T-cell (primary cell): ENCODE measurements around the gene MYOT. TPM values are rescaled to one million over a fixed set of nuclear protein-coding genes. Genes with fewer than 3 reads are reported as not detected.
A peak's percentile ranks its signal among the peaks of the same experiment; 100 is the strongest.

ENCODE experiments used
- ATAC-seq, 4 experiments: fragments of 200-7000 bp in 3 of 4; fragments of 150-1000 bp in 1 of 4; cut with Tn5 transposase; replicated peaks in 1 of 4; 1 replicate in 3 of 4; 2 replicates in 1 of 4; pipeline ENCODE4 v1.10.0; 2021; ENCODE audit warnings: moderate library complexity in 3 of 4, mild to moderate bottlenecking in 2 of 4, moderate number of reproducible peaks in 1 of 4
- CTCF ChIA-PET, 2 donors: fragments of 300-600 bp; sonication (Branson Sonifier 250); formaldehyde crosslinking; loops; one replicate each; lab custom pipeline; 2022; ENCODE audit warnings: antibody characterized with exemption in 2 of 2; lab: Charles Lee
- POLR2A ChIA-PET, 2 donors: fragments of 300-600 bp; sonication (Branson Sonifier 250); formaldehyde crosslinking; loops; one replicate each; lab custom pipeline; 2022; ENCODE audit warnings: antibody characterized with exemption in 2 of 2; lab: Charles Lee
- DNase-seq, 35 experiments: peaks; one replicate each; pipeline versions ENCODE4 v3.0.0 to v3.0.0-alpha.2; 2013 to 2023
- H3K27ac ChIP-seq: one replicate; pipeline ENCODE4 v1.5.1; 2013; ENCODE audit warnings: low read length
- H3K27me3 ChIP-seq, 2 experiments: replicated peaks in 1 of 2; 1 replicate in 1 of 2; 2 replicates in 1 of 2; pipeline versions ENCODE4 v1.6.1 to v1.7.0; 2013; ENCODE audit warnings: low read length in 1 of 2, mixed read lengths in 1 of 2; ENCODE audit not compliant: control insufficient read depth in 2 of 2, insufficient read depth in 2 of 2; ENCODE audit errors: extremely low read depth in 1 of 2
- H3K36me3 ChIP-seq, 2 donors: 1 replicate in 1 of 2; 2 replicates in 1 of 2; pipeline versions ENCODE4 v1.6.1 to v1.7.0; 2013; ENCODE audit warnings: low read length in 1 of 2; ENCODE audit not compliant: control insufficient read depth in 2 of 2, insufficient read depth in 1 of 2; ENCODE audit errors: extremely low read depth in 1 of 2
- H3K4me1 ChIP-seq, 2 experiments: 1 replicate in 1 of 2; 2 replicates in 1 of 2; pipeline versions ENCODE4 v1.6.1 to v1.7.0; 2013; ENCODE audit warnings: low read length in 2 of 2, mixed read lengths in 1 of 2; ENCODE audit not compliant: insufficient read depth in 2 of 2, control insufficient read depth in 1 of 2; ENCODE audit errors: extremely low read depth in 1 of 2
- H3K4me3 ChIP-seq, 2 donors: 1 replicate in 1 of 2; 2 replicates in 1 of 2; pipeline versions ENCODE4 v1.5.1 to v1.7.0; 2013; ENCODE audit warnings: mild to moderate bottlenecking in 2 of 2, low read length in 1 of 2, moderate library complexity in 1 of 2; ENCODE audit not compliant: control insufficient read depth in 1 of 2; ENCODE audit errors: extremely low read depth in 1 of 2
- H3K9me3 ChIP-seq: 2 replicates; pipeline ENCODE4 v1.7.0; 2013
- H3K27ac Mint-ChIP-seq, 2 donors: one replicate each; pipeline ENCODE4 v1.8.0; 2020 to 2021; ENCODE audit warnings: mild to moderate bottlenecking in 2 of 2, mixed read lengths in 2 of 2
- H3K27me3 Mint-ChIP-seq, 2 donors: one replicate each; pipeline ENCODE4 v1.8.0; 2021 to 2022; ENCODE audit warnings: mixed read lengths in 2 of 2
- H3K36me3 Mint-ChIP-seq: one replicate; pipeline ENCODE4 v1.8.0; 2021; ENCODE audit warnings: mixed read lengths
- H3K4me1 Mint-ChIP-seq, 3 donors: one replicate each; pipeline ENCODE4 v1.8.0; 2020 to 2022; ENCODE audit warnings: mixed read lengths in 3 of 3, mild to moderate bottlenecking in 1 of 3
- H3K4me3 Mint-ChIP-seq, 3 donors: one replicate each; pipeline ENCODE4 v1.8.0; 2020 to 2022; ENCODE audit warnings: mild to moderate bottlenecking in 3 of 3, mixed read lengths in 3 of 3, moderate library complexity in 3 of 3
- H3K9me3 Mint-ChIP-seq, 3 donors: one replicate each; pipeline ENCODE4 v1.8.0; 2020 to 2022; ENCODE audit warnings: mixed read lengths in 3 of 3
- WGBS: methylation state at CpG from one replicate; pipeline ENCODE4 v1.1.5; 2013; ENCODE audit warnings: missing lambda C conversion rate; ENCODE audit not compliant: insufficient coverage; 5-methylcytosine and 5-hydroxymethylcytosine counted together
- total RNA-seq, 35 experiments: library from RNA in 6 of 35; stranded (reverse) in 6 of 35; fragments of 120-200 nt in 1 of 35; gene quantifications; one replicate each; pipeline versions ENCODE4 v1.2.1 to v1.2.4 and lab custom pipeline; 2013 to 2026

Gene MYOT
- total RNA-seq (not detected), total RNA-seq (lab: John Stamatoyannopoulos, UW) (0 reads per million in 29 experiments)
- total RNA-seq (2013): 0.15 TPM

GRCh38 chr5:137867664-137868063, at the start of gene MYOT:
TSS of gene MYOT (plus strand) at chr5:137867860. CDS start at chr5:137870652, 2,792 bp downstream.
- H3K4me1 ChIP-seq: no peaks in the 10 kb centered on the region
- ATAC-seq: no peak
- no peak within 1 kb of the TSS for H3K4me3 ChIP-seq
- H3K9me3 ChIP-seq: no peaks in the 10 kb centered on the region
- no peaks in the 10 kb centered on the region for H3K4me1 Mint-ChIP-seq
- ChIA-PET POLR2A (interaction anchor here in 1 of 2 donors (0.6 kb wide), 1 partner anchor 72 kb away, joined by 4 read pairs; no protein-coding TSS in a partner anchor), CTCF (no interaction called here)
- no peaks in the 10 kb centered on the region for H3K36me3 Mint-ChIP-seq
- no peaks in the 10 kb centered on the region for H3K36me3 ChIP-seq
- no CpG with 5 or more reads among the region's 3 CpGs for WGBS
- DNase-seq: no peak
- no peaks in the 10 kb centered on the region for H3K27me3 ChIP-seq
- no peak within 1 kb of the TSS for H3K27ac ChIP-seq
- no peak within 1 kb of the TSS for H3K27ac Mint-ChIP-seq
- H3K9me3 Mint-ChIP-seq: no peaks in the 10 kb centered on the region
- H3K27me3 Mint-ChIP-seq: no peaks in the 10 kb centered on the region
- no peak within 1 kb of the TSS for H3K4me3 Mint-ChIP-seq

GRCh38 chr5:137819766-137820165, 47.9 kb upstream of the MYOT start:
- Mint-ChIP-seq H3K36me3 (peaks cover 5% of the 10 kb centered on the region), H3K9me3 (no peaks in the 10 kb centered on the region), H3K27ac (no peak overlapping the region), H3K27me3 (no peaks in the 10 kb centered on the region), H3K4me3 (no peak overlapping the region), H3K4me1 (no peaks in the 10 kb centered on the region)
- ATAC-seq: no peak
- Histone ChIP-seq H3K36me3 (no peaks in the 10 kb centered on the region), H3K27me3 (no peaks in the 10 kb centered on the region), H3K4me3 (no peak overlapping the region), H3K4me1 (no peaks in the 10 kb centered on the region), H3K27ac (no peak overlapping the region), H3K9me3 (no peaks in the 10 kb centered on the region)
- no peak for DNase-seq
- whole genome bisulfite sequencing: no CpG with 5 or more reads among the region's 1 CpG
- POLR2A ChIA-PET: no interaction called here
- CTCF ChIA-PET: no interaction called here

GRCh38 chr5:137822158-137822764, 45.4 kb upstream of the MYOT start:
- Mint-ChIP-seq H3K4me3 (no peak overlapping the region), H3K27ac (no peak overlapping the region), H3K36me3 (peaks cover 16% of the 10 kb centered on the region), H3K4me1 (no peaks in the 10 kb centered on the region), H3K9me3 (peaks cover 3 to 14% (median 4%) of the 10 kb centered on the region in 3 donors), H3K27me3 (no peaks in the 10 kb centered on the region)
- no CpG with 5 or more reads among the region's 6 CpGs for WGBS
- Histone ChIP-seq H3K36me3 (no peaks in the 10 kb centered on the region), H3K4me3 (no peak overlapping the region), H3K9me3 (no peaks in the 10 kb centered on the region), H3K27ac (no peak overlapping the region), H3K4me1 (no peaks in the 10 kb centered on the region), H3K27me3 (no peaks in the 10 kb centered on the region)
- ChIA-PET CTCF (no interaction called here), POLR2A (interaction anchor here in 1 of 2 donors (0.6 kb wide), 1 partner anchor 196 kb away, joined by 6 read pairs; no protein-coding TSS in a partner anchor)
- ATAC-seq (no peak), DNase-seq (peak in 1 of 35 experiments; percentile 2)

- no peak overlapping the region for H3K27ac Mint-ChIP-seq
- POLR2A ChIA-PET: no interaction called here
- no peaks in the 10 kb centered on the region for H3K27me3 Mint-ChIP-seq
Measured at GRCh38 chr5:137822984-137823383, 44.7 kb upstream of the MYOT start.

GRCh38 chr5:137825165-137825564, 42.5 kb upstream of the MYOT start:
- CTCF ChIA-PET: no interaction called here
- Mint-ChIP-seq H3K4me1 (no peaks in the 10 kb centered on the region), H3K9me3 (peaks cover 3 to 14% (median 4%) of the 10 kb centered on the region in 3 donors), H3K36me3 (peaks cover 19% of the 10 kb centered on the region), H3K27me3 (peaks cover 0 to 3% of the 10 kb centered on the region in 2 donors), H3K4me3 (no peak overlapping the region), H3K27ac (no peak overlapping the region)
- Histone ChIP-seq H3K27ac (no peak overlapping the region), H3K4me1 (no peaks in the 10 kb centered on the region), H3K36me3 (no peaks in the 10 kb centered on the region), H3K27me3 (no peaks in the 10 kb centered on the region), H3K4me3 (no peak overlapping the region), H3K9me3 (no peaks in the 10 kb centered on the region)
- no CpG with 5 or more reads among the region's 1 CpG for WGBS
- no peak for ATAC-seq
- DNase-seq: no peak
- POLR2A ChIA-PET: no interaction called here

More at GRCh38 chr5:137822984-137823383, 44.7 kb upstream of the MYOT start:
- ATAC-seq (no peak), DNase-seq (no peak)
- Histone ChIP-seq H3K27me3 (no peaks in the 10 kb centered on the region), H3K4me3 (no peak overlapping the region), H3K27ac (no peak overlapping the region), H3K9me3 (no peaks in the 10 kb centered on the region), H3K36me3 (no peaks in the 10 kb centered on the region), H3K4me1 (no peaks in the 10 kb centered on the region)
- Mint-ChIP-seq H3K9me3 (peaks cover 3 to 14% (median 4%) of the 10 kb centered on the region in 3 donors), H3K36me3 (peaks cover 16% of the 10 kb centered on the region), H3K4me1 (no peaks in the 10 kb centered on the region), H3K4me3 (no peak overlapping the region)
- WGBS: 100% methylated on average over 1 of the region's 1 CpG
- CTCF ChIA-PET: interaction anchor here in 1 of 2 donors (0.6 kb wide), 1 partner anchor 42 kb away, joined by 3 read pairs; no protein-coding TSS in a partner anchor

- Mint-ChIP-seq H3K27ac (no peak overlapping the region), H3K4me1 (no peaks in the 10 kb centered on the region), H3K9me3 (peaks cover 3 to 14% (median 4%) of the 10 kb centered on the region in 3 donors), H3K36me3 (peaks cover 19% of the 10 kb centered on the region), H3K27me3 (peaks cover 0 to 3% of the 10 kb centered on the region in 2 donors), H3K4me3 (no peak overlapping the region)
- no peaks in the 10 kb centered on the region for H3K27me3 ChIP-seq
- ChIA-PET POLR2A (no interaction called here), CTCF (interaction anchor here in 1 of 2 donors (0.5 kb wide), 1 partner anchor 48 kb away, joined by 5 read pairs; no protein-coding TSS in a partner anchor)
- H3K9me3 ChIP-seq: no peaks in the 10 kb centered on the region
- no peak overlapping the region for H3K27ac ChIP-seq
- H3K4me3 ChIP-seq: no peak overlapping the region
- H3K36me3 ChIP-seq: no peaks in the 10 kb centered on the region
- no peaks in the 10 kb centered on the region for H3K4me1 ChIP-seq
- no peak for DNase-seq
- no peak for ATAC-seq
Measured at GRCh38 chr5:137826067-137826466, 41.6 kb upstream of the MYOT start.
